Osteocyte (in vitro differentiated cells): Measurements from ENCODE around the gene PDE6D. TPM values are rescaled to one million over a fixed set of nuclear protein-coding genes. Genes with fewer than 3 reads are reported as not detected.

Experiments
- DNase-seq: peaks from one replicate; pipeline ENCODE4 v3.0.0; 2021; ENCODE audit warnings: mixed read lengths; ENCODE audit not compliant: unreplicated experiment; ENCODE audit errors: extremely low spot score
- H3K27ac Mint-ChIP-seq: one replicate; pipeline ENCODE4 v1.8.0; 2021; ENCODE audit warnings: mild to moderate bottlenecking, mixed read lengths; ENCODE audit not compliant: unreplicated experiment
- H3K27me3 Mint-ChIP-seq: one replicate; pipeline ENCODE4 v1.8.0; 2021; ENCODE audit warnings: mixed read lengths; ENCODE audit not compliant: unreplicated experiment
- H3K36me3 Mint-ChIP-seq: one replicate; pipeline ENCODE4 v1.8.0; 2021; ENCODE audit warnings: mixed read lengths; ENCODE audit not compliant: unreplicated experiment
- H3K4me1 Mint-ChIP-seq: one replicate; pipeline ENCODE4 v1.8.0; 2021; ENCODE audit warnings: mixed read lengths; ENCODE audit not compliant: unreplicated experiment
- H3K4me3 Mint-ChIP-seq: one replicate; pipeline ENCODE4 v1.8.0; 2021; ENCODE audit warnings: mild to moderate bottlenecking, moderate library complexity, mixed read lengths; ENCODE audit not compliant: unreplicated experiment
- H3K9me3 Mint-ChIP-seq: one replicate; pipeline ENCODE4 v1.8.0; 2021; ENCODE audit warnings: mixed read lengths; ENCODE audit not compliant: unreplicated experiment
- CTCF ChIP-seq: fragments of 200-600 bp; sonication (generic); IDR thresholded peaks from 2 replicates; pipeline ENCODE4 v1.5.0; 2021; ENCODE audit warnings: antibody characterized with exemption, mild to moderate bottlenecking, moderate library complexity
- total RNA-seq: library from RNA; stranded (reverse); gene quantifications from 2 replicates; pipeline ENCODE4 v1.2.1, GENCODE V29; 2021

The PDE6D gene
- total RNA-seq, 1 donor from 2014 or later = 17.6 TPM

- peaks cover 14% of the 10 kb centered on the region for H3K4me1 Mint-ChIP-seq
- no peak for DNase-seq
- no peak for TF ChIP-seq CTCF
- no peak overlapping the region for H3K27ac Mint-ChIP-seq
- H3K27me3 Mint-ChIP-seq = no peaks in the 10 kb centered on the region
- no peaks in the 10 kb centered on the region for H3K36me3 Mint-ChIP-seq
- no peaks in the 10 kb centered on the region for H3K9me3 Mint-ChIP-seq
- H3K4me3 Mint-ChIP-seq = no peak overlapping the region
These were observed 11.6 kb downstream of the PDE6D start for GRCh38 chr2:231769170-231770136.

GRCh38 chr2:231765496-231765929, 15.6 kb downstream of the PDE6D start:
- TF ChIP-seq CTCF = no peak
- no peak overlapping the region for H3K4me3 Mint-ChIP-seq
- no peaks in the 10 kb centered on the region for H3K36me3 Mint-ChIP-seq
- H3K27me3 Mint-ChIP-seq = no peaks in the 10 kb centered on the region
- H3K27ac Mint-ChIP-seq = peak overlapping the region; percentile 31
- DNase-seq = no peak
- no peaks in the 10 kb centered on the region for H3K9me3 Mint-ChIP-seq
- peaks cover 20% of the 10 kb centered on the region for H3K4me1 Mint-ChIP-seq

- no peaks in the 10 kb centered on the region for H3K9me3 Mint-ChIP-seq
- peak overlapping the region; percentile 36 for H3K27ac Mint-ChIP-seq
- no peaks in the 10 kb centered on the region for H3K27me3 Mint-ChIP-seq
- no peak for DNase-seq
- H3K36me3 Mint-ChIP-seq = no peaks in the 10 kb centered on the region
- TF ChIP-seq CTCF = no peak
- H3K4me3 Mint-ChIP-seq = no peak overlapping the region
- peaks cover 20% of the 10 kb centered on the region for H3K4me1 Mint-ChIP-seq
These were observed 16.3 kb downstream of the PDE6D start for GRCh38 chr2:231764760-231765159.

GRCh38 chr2:231764124-231764523, 17.0 kb downstream of the PDE6D start:
- Mint-ChIP-seq H3K27me3 (no peaks in the 10 kb centered on the region), H3K4me3 (no peak overlapping the region), H3K9me3 (no peaks in the 10 kb centered on the region), H3K27ac (no peak overlapping the region), H3K36me3 (no peaks in the 10 kb centered on the region), H3K4me1 (peaks cover 20% of the 10 kb centered on the region)
- no peak for TF ChIP-seq CTCF
- DNase-seq = no peak

GRCh38 chr2:231761735-231762134, 19.3 kb downstream of the PDE6D start:
- Mint-ChIP-seq H3K4me1 (peaks cover 20% of the 10 kb centered on the region), H3K27me3 (no peaks in the 10 kb centered on the region), H3K27ac (no peak overlapping the region), H3K9me3 (no peaks in the 10 kb centered on the region), H3K36me3 (no peaks in the 10 kb centered on the region), H3K4me3 (no peak overlapping the region)
- no peak for DNase-seq
- no peak for TF ChIP-seq CTCF
